AG09319 (cell line): ENCODE results near the gene CEP192.
A peak's percentile ranks its signal among the peaks of the same experiment; 100 is the strongest.

Source experiments
- DNase-seq: peaks from one replicate; pipeline ENCODE4 v3.0.0-alpha.2; 2010; ENCODE audit warnings: low read depth; ENCODE audit errors: extremely low read depth
- TF ChIP-seq, protein P1 (sequence below): IDR thresholded peaks from 2 replicates; pipeline ENCODE4 v1.5.1; 2011; ENCODE audit warnings: low read depth, mild to moderate bottlenecking, inconsistent platforms, low read length, moderate library complexity

The CEP192 gene

DNA sequence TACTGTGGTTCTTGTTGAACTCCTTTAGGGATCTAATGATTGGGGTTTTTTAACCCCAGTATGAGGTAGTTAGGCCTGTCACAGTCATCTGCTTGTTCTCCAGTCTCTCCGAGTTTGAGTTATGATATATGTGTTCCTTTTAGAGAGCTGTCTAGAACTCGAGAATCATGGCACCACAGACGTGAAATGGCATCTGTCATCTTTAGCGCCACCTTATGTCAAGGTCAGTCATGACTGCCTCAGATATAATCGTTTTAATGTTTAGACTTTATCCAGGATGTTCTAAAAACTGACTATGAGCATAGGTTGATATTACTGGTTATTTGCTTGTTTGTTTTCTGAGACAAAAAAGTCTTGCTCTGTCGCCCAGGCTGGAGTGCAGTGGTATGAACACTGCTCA, 112.2 kb downstream of the CEP192 start:
- no peak for DNase-seq

GRCh38 chr18:13105059-13105458, 113.9 kb downstream of the CEP192 start:
- TF ChIP-seq, protein P1, sequence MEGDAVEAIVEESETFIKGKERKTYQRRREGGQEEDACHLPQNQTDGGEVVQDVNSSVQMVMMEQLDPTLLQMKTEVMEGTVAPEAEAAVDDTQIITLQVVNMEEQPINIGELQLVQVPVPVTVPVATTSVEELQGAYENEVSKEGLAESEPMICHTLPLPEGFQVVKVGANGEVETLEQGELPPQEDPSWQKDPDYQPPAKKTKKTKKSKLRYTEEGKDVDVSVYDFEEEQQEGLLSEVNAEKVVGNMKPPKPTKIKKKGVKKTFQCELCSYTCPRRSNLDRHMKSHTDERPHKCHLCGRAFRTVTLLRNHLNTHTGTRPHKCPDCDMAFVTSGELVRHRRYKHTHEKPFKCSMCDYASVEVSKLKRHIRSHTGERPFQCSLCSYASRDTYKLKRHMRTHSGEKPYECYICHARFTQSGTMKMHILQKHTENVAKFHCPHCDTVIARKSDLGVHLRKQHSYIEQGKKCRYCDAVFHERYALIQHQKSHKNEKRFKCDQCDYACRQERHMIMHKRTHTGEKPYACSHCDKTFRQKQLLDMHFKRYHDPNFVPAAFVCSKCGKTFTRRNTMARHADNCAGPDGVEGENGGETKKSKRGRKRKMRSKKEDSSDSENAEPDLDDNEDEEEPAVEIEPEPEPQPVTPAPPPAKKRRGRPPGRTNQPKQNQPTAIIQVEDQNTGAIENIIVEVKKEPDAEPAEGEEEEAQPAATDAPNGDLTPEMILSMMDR: no peak
- no peak for DNase-seq

More for the DNA sequence above, 112.2 kb downstream of the CEP192 start:
- TF ChIP-seq, protein P1: no peak; the same call in 1 of the 2 replicates

DNA sequence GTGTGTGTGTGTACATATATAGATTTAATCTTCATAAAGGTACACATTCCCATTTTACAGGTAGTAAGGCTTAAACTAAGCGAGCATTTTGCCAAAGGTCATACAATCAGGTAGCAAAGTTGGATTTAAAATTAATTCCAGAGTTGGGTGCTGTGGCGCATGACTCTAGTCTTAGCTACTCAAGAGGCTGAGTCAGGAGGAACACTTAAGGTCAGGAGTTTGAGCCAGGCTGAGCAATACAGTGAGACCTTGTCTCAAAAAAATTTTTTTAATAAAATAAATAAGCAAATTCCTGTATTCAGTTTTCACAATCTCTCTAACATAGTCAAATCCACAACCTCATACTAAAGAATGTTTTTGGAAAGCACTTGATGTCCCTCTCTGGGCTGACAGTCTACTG, 115.9 kb downstream of the CEP192 start:
- no peak for DNase-seq
- TF ChIP-seq, protein P1: no peak

- TF ChIP-seq, protein P1: no peak
Measured at GRCh38 chr18:13108330-13108729, 117.2 kb downstream of the CEP192 start.

DNA sequence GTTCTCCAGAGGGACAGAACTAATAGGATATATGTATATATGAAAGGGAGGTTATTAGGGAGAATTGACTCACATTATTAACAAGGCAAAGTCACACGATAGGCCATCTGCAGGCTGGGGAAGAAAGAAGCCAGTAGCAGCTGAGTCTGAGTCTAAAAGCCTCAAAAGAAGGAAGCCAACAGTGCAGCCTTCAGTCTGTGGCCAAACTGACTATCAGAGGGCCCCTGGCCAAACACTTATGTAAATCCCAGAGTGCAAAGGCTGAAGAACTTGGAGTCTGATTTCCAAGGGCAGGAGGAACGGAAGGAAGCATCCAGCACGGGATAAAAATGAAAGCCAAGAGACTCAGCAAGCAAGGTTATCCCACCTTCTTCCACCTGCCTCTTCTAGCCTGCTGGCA, 119.4 kb downstream of the CEP192 start:
- TF ChIP-seq, protein P1: no peak
- DNase-seq: no peak

More at GRCh38 chr18:13108330-13108729, 117.2 kb downstream of the CEP192 start:
- DNase-seq: no peak

DNA sequence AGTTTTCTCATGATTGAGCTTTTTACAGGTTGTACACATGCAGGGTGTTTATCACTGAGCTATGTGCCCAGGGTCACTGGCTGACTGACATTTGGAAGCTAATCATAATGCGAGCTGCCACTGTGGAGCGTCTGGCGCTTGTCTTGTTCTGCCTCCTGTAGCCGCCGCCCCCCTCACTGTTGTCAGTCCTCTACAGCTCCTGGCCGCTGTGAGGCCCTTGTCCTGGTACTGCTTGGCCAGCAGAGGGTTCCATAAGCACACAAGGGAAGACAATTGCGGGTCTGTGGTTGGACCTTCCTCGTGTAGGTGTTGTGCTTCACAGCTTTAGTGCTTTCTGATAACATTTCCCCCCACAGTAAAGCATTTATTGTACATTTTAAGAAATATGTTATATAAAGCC, 121.8 kb downstream of the CEP192 start:
- DNase-seq: no peak
- TF ChIP-seq, protein P1: peak; percentile 34

DNA sequence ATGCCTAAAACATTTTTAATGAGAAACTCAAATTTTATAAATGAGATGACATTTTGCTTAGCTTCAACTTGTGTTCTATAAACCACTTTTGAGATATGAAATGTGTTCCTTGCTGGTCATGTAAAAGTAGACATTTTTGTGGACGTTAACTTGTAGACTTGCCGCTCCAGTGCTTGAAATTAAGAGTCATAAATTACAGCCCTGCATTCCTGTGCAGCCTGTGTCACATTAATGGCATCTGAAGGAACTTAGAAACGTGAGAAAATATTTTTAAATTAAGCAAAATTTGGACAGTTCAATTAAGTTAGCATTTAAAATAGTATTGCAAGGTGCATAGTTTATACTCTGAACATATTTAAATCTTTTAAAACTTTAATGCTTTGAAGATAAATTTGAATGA, 129.1 kb downstream of the CEP192 start:
- DNase-seq: no peak
- TF ChIP-seq, protein P1: no peak
